ENCODE results near the gene FBXW4.

- TF ChIP-seq CTCF (IDR thresholded peaks at IDR 0.05) (no peak), EP300 (IDR thresholded peaks at IDR 0.05) (no peak), POLR2A (IDR thresholded peaks at IDR 0.05) (no peak)
Observed at GRCh38 chr10:101650863-101651262, 44.1 kb downstream of the FBXW4 start.
